Mesodermal cell (in vitro differentiated cells): ENCODE results near the gene RFTN1.

ENCODE experiments used
- H3K27ac ChIP-seq: 2 replicates; pipeline ENCODE4 v1.7.0; 2013; ENCODE audit warnings: mild to moderate bottlenecking, low read depth, low read length, moderate library complexity; ENCODE audit not compliant: severe bottlenecking
- H3K36me3 ChIP-seq: 2 replicates; pipeline ENCODE4 v1.7.1; 2013; ENCODE audit warnings: mild to moderate bottlenecking, low read length, moderate library complexity; ENCODE audit not compliant: control insufficient read depth, insufficient read depth
- H3K4me1 ChIP-seq: one replicate; pipeline ENCODE4 v1.7.1; 2013; ENCODE audit warnings: mild to moderate bottlenecking, low read length; ENCODE audit not compliant: insufficient read depth, control insufficient read depth, poor library complexity, severe bottlenecking
- H3K4me3 ChIP-seq: 2 replicates; pipeline ENCODE4 v1.7.0; 2013; ENCODE audit warnings: low read length, control low read depth, mild to moderate bottlenecking; ENCODE audit not compliant: insufficient read depth, poor library complexity, severe bottlenecking; ENCODE audit errors: extremely low read depth
- H3K9me3 ChIP-seq: 2 replicates; pipeline ENCODE4 v1.7.1; 2013; ENCODE audit warnings: mild to moderate bottlenecking, low read length, moderate library complexity; ENCODE audit not compliant: control insufficient read depth
- WGBS, 2 experiments: methylation state at CpG; one replicate each; pipeline ENCODE4 v1.1.5; 2013; ENCODE audit warnings: missing lambda C conversion rate in 2 of 2; ENCODE audit not compliant: insufficient coverage in 2 of 2; 5-methylcytosine and 5-hydroxymethylcytosine counted together

Gene RFTN1

GRCh38 chr3:16423298-16423697, 90.2 kb downstream of the RFTN1 start:
- no peak overlapping the region for H3K4me3 ChIP-seq
- H3K9me3 ChIP-seq, result no peaks in the 10 kb centered on the region
- peaks cover 18% of the 10 kb centered on the region for H3K4me1 ChIP-seq
- H3K27ac ChIP-seq, result no peak overlapping the region
- WGBS, 2 experiments, result 100% methylated on average over 2 of the region's 2 CpGs; no CpG with 5 or more reads in 1 of the 2 experiments
- no peaks in the 10 kb centered on the region for H3K36me3 ChIP-seq

DNA sequence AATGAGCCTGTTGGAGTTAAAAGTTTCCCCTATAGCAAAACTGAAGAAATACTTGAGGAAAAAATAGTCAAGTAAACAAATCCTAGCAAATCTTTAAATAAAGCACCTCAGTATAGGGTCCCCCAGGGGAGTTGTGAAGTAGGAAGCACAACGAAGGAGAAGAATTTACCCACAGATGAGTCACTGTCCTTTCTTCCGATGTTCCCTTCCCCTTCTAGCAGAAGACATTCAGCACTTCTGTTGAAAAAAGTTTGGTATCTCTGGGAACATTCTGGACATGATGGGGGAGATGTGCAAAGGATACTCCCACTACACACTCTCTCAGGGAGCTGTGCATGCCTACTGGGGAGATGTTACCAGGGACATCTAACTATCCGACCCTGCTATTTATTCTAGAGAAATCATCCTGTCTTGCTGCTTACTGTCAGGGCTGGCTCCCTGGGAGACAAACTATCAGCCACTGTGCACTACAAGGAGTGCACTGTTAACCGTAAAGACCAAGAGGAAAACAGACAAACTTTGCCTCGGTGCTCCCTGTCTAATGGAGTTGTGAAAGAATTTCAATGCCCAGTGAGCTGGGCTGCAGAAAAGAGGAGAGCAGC, 93.8 kb downstream of the RFTN1 start:
- peak overlapping the region; percentile 55 for H3K27ac ChIP-seq
- WGBS, 2 experiments, result 46 to 62% methylated on average over 2 to 3 of the region's 5 CpGs

GRCh38 chr3:16417945-16418739, 95.4 kb downstream of the RFTN1 start:
- WGBS, 2 experiments, result 100% methylated on average over 1 to 2 of the region's 5 CpGs
- peaks cover 15% of the 10 kb centered on the region for H3K4me1 ChIP-seq

More for the DNA sequence above, 93.8 kb downstream of the RFTN1 start:
- Histone ChIP-seq H3K4me1 (peaks cover 15% of the 10 kb centered on the region), H3K9me3 (no peaks in the 10 kb centered on the region), H3K4me3 (no peak overlapping the region), H3K36me3 (no peaks in the 10 kb centered on the region)

GRCh38 chr3:16415911-16416476, 97.5 kb downstream of the RFTN1 start:
- WGBS, 2 experiments, result 92 to 93% methylated on average over 1 to 2 of the region's 3 CpGs
- Histone ChIP-seq H3K36me3 (no peaks in the 10 kb centered on the region), H3K27ac (no peak overlapping the region), H3K9me3 (no peaks in the 10 kb centered on the region), H3K4me3 (no peak overlapping the region), H3K4me1 (peaks cover 15% of the 10 kb centered on the region)

More at GRCh38 chr3:16417945-16418739, 95.4 kb downstream of the RFTN1 start:
- Histone ChIP-seq H3K9me3 (no peaks in the 10 kb centered on the region), H3K4me3 (no peak overlapping the region), H3K27ac (no peak overlapping the region), H3K36me3 (no peaks in the 10 kb centered on the region)

DNA sequence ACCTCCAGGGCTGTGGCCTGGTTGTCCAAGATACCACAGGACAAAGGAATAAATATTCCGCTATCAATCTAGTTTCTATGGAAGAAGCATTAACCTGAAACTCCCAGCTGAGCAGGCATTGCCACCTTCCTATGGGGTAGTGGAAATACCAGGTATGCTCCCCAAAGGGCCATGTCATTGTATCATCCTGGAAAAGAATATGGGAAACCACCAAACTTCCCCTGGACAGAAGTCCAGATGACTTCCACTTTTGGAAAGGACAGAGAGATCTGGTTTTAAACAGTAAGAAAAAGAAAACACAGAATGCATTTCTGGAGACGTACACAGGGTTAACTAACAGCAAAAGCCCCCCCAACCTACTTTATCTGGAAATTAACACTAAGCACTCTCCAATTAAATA, 100.2 kb downstream of the RFTN1 start:
- Histone ChIP-seq H3K4me3 (no peak overlapping the region), H3K9me3 (no peaks in the 10 kb centered on the region), H3K27ac (no peak overlapping the region), H3K4me1 (no peaks in the 10 kb centered on the region), H3K36me3 (peaks cover 7% of the 10 kb centered on the region)
- WGBS, 2 experiments, result 83 to 93% methylated on average over 1 to 2 of the region's 2 CpGs

GRCh38 chr3:16412192-16412800, 101.2 kb downstream of the RFTN1 start:
- Histone ChIP-seq H3K27ac (no peak overlapping the region), H3K4me3 (no peak overlapping the region), H3K36me3 (peaks cover 7% of the 10 kb centered on the region), H3K9me3 (no peaks in the 10 kb centered on the region), H3K4me1 (no peaks in the 10 kb centered on the region)
- 57 to 63% methylated on average over 1 of the region's 1 CpG for WGBS, 2 experiments

DNA sequence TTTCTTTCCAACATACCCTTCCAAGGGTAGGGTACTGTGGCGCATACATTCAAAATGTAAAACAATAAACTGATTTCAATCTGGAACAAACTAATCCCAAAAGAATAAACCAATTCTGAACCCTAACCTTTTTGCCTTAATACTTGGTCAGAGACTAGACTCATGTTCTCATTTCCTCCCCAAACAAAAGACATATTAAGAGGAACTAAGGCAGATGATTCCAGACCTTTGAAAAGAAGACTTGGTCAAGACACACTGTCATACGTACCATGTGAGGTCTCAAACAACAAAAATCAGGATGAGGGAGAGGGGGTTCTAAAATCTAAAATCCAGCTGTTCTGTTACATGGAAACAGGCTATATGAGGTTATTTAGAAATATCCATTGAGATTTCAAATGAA, 102.1 kb downstream of the RFTN1 start:
- H3K36me3 ChIP-seq, result peaks cover 7% of the 10 kb centered on the region
- H3K4me1 ChIP-seq, result no peaks in the 10 kb centered on the region
- no peak overlapping the region for H3K27ac ChIP-seq
- 100% methylated on average over 2 of the region's 2 CpGs for WGBS, 2 experiments
- no peak overlapping the region for H3K4me3 ChIP-seq
- H3K9me3 ChIP-seq, result no peaks in the 10 kb centered on the region

GRCh38 chr3:16410659-16411058, 102.8 kb downstream of the RFTN1 start:
- no peaks in the 10 kb centered on the region for H3K9me3 ChIP-seq
- no peak overlapping the region for H3K27ac ChIP-seq
- H3K36me3 ChIP-seq, result peaks cover 7% of the 10 kb centered on the region
- WGBS, 2 experiments, result 87 to 100% methylated on average over 2 of the region's 3 CpGs
- no peaks in the 10 kb centered on the region for H3K4me1 ChIP-seq
- H3K4me3 ChIP-seq, result no peak overlapping the region

- H3K9me3 ChIP-seq, result no peaks in the 10 kb centered on the region
- 77 to 95% methylated on average over 4 to 6 of the region's 6 CpGs for whole genome bisulfite sequencing, 2 experiments
- H3K4me1 ChIP-seq, result no peaks in the 10 kb centered on the region
- H3K36me3 ChIP-seq, result peaks cover 7% of the 10 kb centered on the region
- H3K4me3 ChIP-seq, result no peak overlapping the region
- no peak overlapping the region for H3K27ac ChIP-seq
Observed at GRCh38 chr3:16409032-16409431, 104.5 kb downstream of the RFTN1 start.

- Histone ChIP-seq H3K4me3 (no peak overlapping the region), H3K9me3 (no peaks in the 10 kb centered on the region), H3K27ac (no peak overlapping the region), H3K36me3 (peaks cover 7% of the 10 kb centered on the region), H3K4me1 (no peaks in the 10 kb centered on the region)
- WGBS, 2 experiments, result 90 to 94% methylated on average over 2 of the region's 2 CpGs
Observed at GRCh38 chr3:16407366-16407765, 106.1 kb downstream of the RFTN1 start.
